Choroid plexus epithelial cell (primary cell): ENCODE measurements around the gene RPL26.

Experiments
- DNase-seq: peaks from one replicate; pipeline ENCODE4 v3.0.0-alpha.2; 2010; ENCODE audit warnings: low read depth
- H3K4me3 ChIP-seq: 2 replicates; pipeline ENCODE4 v1.5.1; 2011; ENCODE audit warnings: low read depth, mild to moderate bottlenecking, control low read depth, low read length, moderate library complexity
- CTCF ChIP-seq: conservative IDR thresholded peaks from 2 replicates; pipeline ENCODE4 v1.5.1; 2011; ENCODE audit warnings: low read depth, mild to moderate bottlenecking, control low read depth, inconsistent platforms, low read length, moderate library complexity

Gene RPL26

GRCh38 chr17:8341456-8341855 lies 41.5 kb downstream of the RPL26 start:
- DNase-seq = peak; percentile 27
- H3K4me3 ChIP-seq = no peak overlapping the region
- TF ChIP-seq CTCF = no peak

- no peak for TF ChIP-seq CTCF
- DNase-seq = no peak
- no peak within 1 kb of the TSS for H3K4me3 ChIP-seq
Observed at GRCh38 chr17:8339540-8339939, 43.5 kb downstream of the RPL26 start, which contains the start of gene ODF4. Gene ODF4 (plus strand): TSS chr17:8339840. CDS start chr17:8340052, 212 bp downstream.

- DNase-seq = peak; percentile 13
- H3K4me3 ChIP-seq = no peak overlapping the region
- TF ChIP-seq CTCF = no peak
Observed at GRCh38 chr17:8338753-8339140, 44.2 kb downstream of the RPL26 start.

GRCh38 chr17:8337802-8338752 lies 44.9 kb downstream of the RPL26 start:
- no peak for TF ChIP-seq CTCF
- DNase-seq = peak; percentile 15
- no peak overlapping the region for H3K4me3 ChIP-seq

- no peak for DNase-seq
- H3K4me3 ChIP-seq = no peak overlapping the region
- TF ChIP-seq CTCF = no peak
Observed at GRCh38 chr17:8333281-8333680, 49.7 kb downstream of the RPL26 start.

- no peak for TF ChIP-seq CTCF
- H3K4me3 ChIP-seq = no peak overlapping the region
- DNase-seq = no peak
Observed at GRCh38 chr17:8332688-8333087, 50.3 kb downstream of the RPL26 start.

- DNase-seq = no peak
- TF ChIP-seq CTCF = no peak
- no peak overlapping the region for H3K4me3 ChIP-seq
Observed at GRCh38 chr17:8332128-8332527, 50.9 kb downstream of the RPL26 start.
